K562 treated with DMSO at 1 percent for 12 hours (cell line): ENCODE data around the gene MRPL17. TPM values are rescaled to one million over a fixed set of nuclear protein-coding genes. Genes with fewer than 3 reads are reported as not detected.

Experiments used
- total RNA-seq: library from RNA; unstranded; fragments of 300-600 nt; gene quantifications from 2 replicates; pipeline ENCODE4 v1.2.3, GENCODE V29; 2022; ENCODE audit not compliant: insufficient read depth

MRPL17 gene
- 52.5 and 70.2 TPM in 2 replicates for total RNA-seq

GRCh38 chr11:6682936-6683861 is at the start of gene MRPL17:
Gene MRPL17, minus strand, starts transcription at chr11:6683340. Its CDS starts 44 bp downstream, at chr11:6683296.

GRCh38 chr11:6655790-6656583 is 27.2 kb downstream of the MRPL17 start, which contains the start of gene DCHS1:
Gene DCHS1, minus strand, starts transcription at chr11:6655809. Its CDS starts 14,196 bp downstream, at chr11:6641613.

Other genes starting within 250 kb of the MRPL17 start
- gene HPX, start 242.4 kb downstream of the MRPL17 start, total RNA-seq = not detected in 2 replicates
- gene TRIM3, start 209.4 kb downstream of the MRPL17 start, total RNA-seq = 6.8 and 16.3 TPM in 2 replicates
- gene ARFIP2, start 202.0 kb downstream of the MRPL17 start, total RNA-seq = 32.1 and 37.6 TPM in 2 replicates
- 13.7 and 24.8 TPM in 2 replicates for gene TIMM10B, start 201.8 kb downstream of the MRPL17 start, total RNA-seq
- 5.1 and 20.6 TPM in 2 replicates for gene DNHD1, start 186.1 kb downstream of the MRPL17 start, total RNA-seq
- 13.3 and 13.5 TPM in 2 replicates for gene RRP8, start 79.7 kb downstream of the MRPL17 start, total RNA-seq
- 92.3 and 120 TPM in 2 replicates for gene ILK, start 79.6 kb downstream of the MRPL17 start, total RNA-seq
- gene TAF10, start 71.1 kb downstream of the MRPL17 start, total RNA-seq = 76.1 and 92.9 TPM in 2 replicates
- gene TPP1, start 63.9 kb downstream of the MRPL17 start, total RNA-seq = 44.7 and 168 TPM in 2 replicates
- gene DCHS1, start 27.5 kb downstream of the MRPL17 start, total RNA-seq = 0.20 and 0.67 TPM in 2 replicates
- gene OR2AG2, start 88.6 kb upstream of the MRPL17 start, total RNA-seq = not detected in 2 replicates
- not detected in 2 replicates for gene OR2AG1, start 99.7 kb upstream of the MRPL17 start, total RNA-seq
- 0.17 TPM in 1 of 2 replicates, not detected in the other for gene OR6A2, start 116.3 kb upstream of the MRPL17 start, total RNA-seq
- gene OR10A5, start 162.3 kb upstream of the MRPL17 start, total RNA-seq = not detected in 2 replicates
- gene OR10A2, start 179.7 kb upstream of the MRPL17 start, total RNA-seq = not detected in 2 replicates
- gene OR10A4, start 193.3 kb upstream of the MRPL17 start, total RNA-seq = not detected in 2 replicates
- not detected in 2 replicates for gene OR2D2, start 209.2 kb upstream of the MRPL17 start, total RNA-seq
- not detected in 2 replicates for gene OR2D3, start 237.7 kb upstream of the MRPL17 start, total RNA-seq
- gene ZNF215, start 243.1 kb upstream of the MRPL17 start, total RNA-seq = 3.4 and 7.9 TPM in 2 replicates